GM21381 (cell line): Measurements from ENCODE around the gene ASPG.
"Not testable (repeated sequence)": the region's sequence is repeated elsewhere in the genome, so short reads cannot be mapped to it uniquely, and the experiment has no call there.

Experiments used
- ATAC-seq: cut with Tn5 transposase; IDR thresholded peaks from one replicate; pipeline ENCODE4 v1.9.1; 2021; ENCODE audit warnings: mild to moderate bottlenecking, moderate library complexity; ENCODE audit not compliant: unreplicated experiment

ASPG gene

GRCh38 chr14:104144911-104145825 lies 59.7 kb downstream of the ASPG start:
- ATAC-seq: no peak

- no peak for ATAC-seq
Measured at GRCh38 chr14:104145826-104146601, 60.5 kb downstream of the ASPG start.

DNA sequence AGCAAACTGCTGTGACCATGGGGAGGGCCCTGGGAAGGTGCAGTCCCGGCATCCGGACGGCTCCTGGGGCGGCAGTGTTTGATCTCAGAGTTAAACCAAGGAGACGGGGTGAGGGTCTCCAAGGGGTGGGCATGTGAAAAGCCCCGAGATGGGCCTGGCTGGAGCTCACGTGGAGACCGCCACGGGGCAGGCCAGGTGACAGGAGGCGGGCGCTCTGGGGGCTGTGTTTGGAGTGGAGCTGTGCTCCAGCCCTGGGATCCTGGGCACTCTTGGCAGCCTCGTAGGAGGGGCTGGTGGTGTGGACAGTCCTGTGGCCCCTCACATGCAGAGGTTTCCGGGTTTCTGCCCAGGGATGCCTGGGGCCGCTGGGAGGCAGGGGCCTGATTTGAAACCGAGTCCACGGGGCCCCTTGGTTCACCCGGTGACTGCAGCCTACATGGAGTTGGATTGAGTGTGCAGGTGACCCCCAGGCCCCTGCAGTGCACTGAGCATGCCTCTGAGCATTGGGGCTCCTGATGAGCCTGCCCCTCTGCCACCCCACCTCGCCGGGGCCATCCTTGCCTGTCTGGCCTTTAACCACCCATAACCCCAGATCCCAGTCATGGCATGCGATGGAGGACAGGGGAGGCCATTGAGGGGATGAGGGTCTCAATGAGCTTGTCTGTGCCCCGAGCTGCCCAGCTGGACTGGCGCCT lies 61.3 kb downstream of the ASPG start:
- no peak for ATAC-seq

GRCh38 chr14:104147346-104148125 lies 62.0 kb downstream of the ASPG start:
- no peak for ATAC-seq

- ATAC-seq: no peak
Measured at GRCh38 chr14:104148433-104149277, 63.2 kb downstream of the ASPG start.

- ATAC-seq: no peak
Measured at GRCh38 chr14:104149278-104149595, 63.7 kb downstream of the ASPG start.

DNA sequence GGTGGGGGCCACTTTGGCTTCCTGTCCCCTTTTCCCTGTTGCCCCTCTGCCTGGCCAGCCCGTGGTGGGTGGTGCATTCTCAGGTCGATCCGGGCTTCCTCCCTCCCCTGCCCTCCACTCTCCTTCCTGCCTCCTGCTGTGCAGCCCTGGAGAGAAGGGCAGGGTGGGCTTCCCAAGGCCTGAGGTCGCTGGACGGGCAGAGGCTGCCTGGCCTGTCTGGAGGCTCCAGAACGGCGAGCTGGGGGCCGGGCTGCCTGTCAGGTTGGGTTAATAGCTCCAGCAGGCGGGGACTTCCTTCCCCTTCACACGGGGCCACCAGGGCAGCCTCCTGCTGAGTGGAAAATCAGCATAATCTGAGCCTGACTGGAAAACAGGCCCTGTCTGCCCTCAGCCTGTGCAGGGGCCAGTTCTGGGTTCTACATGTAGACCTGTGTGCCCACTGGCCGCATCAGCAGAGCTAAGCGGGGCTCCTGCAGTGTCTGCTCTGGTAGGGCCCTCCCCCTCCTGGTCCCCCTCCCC lies 64.2 kb downstream of the ASPG start:
- ATAC-seq: no peak

DNA sequence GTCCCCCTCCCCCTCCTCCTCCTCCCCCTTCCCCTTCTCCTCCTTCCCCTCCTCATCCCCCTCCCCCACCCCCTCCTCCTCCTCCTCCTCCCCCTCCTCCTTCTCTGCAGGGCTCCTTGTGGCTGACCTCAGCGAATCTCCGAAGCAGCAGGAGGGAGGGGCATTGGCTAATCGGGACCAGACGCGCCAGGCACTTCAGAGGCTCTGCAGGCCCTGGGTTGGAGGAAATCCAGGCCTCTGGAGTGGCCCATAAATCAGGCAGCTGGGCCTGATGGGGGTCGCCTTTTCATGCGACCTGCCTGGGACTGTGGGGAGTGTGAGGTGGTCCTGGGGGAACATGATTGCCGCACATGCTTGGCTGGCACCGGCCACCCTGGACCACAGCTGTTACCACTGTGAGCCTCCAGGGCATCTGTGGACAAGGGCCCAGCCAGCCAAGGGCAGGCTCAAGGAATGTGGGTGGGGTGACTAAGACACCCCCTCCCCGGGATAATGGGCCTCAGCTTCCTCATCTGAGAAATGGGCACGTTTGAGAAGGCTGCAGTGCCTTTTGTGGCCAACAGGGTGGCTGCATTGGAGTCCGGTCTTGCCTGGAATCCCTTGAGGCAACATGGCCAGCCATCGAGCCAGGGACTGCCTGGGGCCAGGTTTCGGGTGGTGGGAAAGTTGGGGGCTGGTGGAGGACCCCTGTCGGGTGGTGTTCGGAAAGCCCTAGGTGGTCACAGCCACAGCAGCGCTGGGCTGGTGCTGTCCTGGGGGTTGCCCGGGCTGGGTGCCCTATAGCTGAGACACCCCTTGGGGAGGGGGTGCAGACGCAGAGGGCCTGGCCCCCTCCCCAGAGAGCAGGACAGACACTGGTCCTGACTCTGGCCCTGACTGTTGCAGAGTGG lies 64.9 kb downstream of the ASPG start:
- ATAC-seq: no peak

DNA sequence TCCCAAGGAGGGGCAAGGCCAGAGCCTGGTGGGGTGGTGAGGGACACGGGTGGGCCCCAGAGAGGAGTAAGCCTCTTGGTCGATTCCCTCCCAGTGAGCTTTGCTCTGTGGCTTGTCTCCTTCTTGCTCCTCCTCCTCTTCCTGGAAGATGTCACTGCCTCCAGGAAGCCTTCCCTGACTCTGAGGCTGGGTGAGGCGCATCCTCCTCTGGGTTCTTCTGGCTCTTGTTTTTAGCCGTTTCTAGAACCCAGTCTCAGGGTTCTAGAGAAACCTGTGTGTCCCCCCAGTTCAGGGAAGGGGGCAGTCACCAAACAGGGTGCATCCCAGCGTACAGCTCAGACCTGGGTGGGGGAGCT lies 65.5 kb downstream of the ASPG start:
- ATAC-seq: no peak

DNA sequence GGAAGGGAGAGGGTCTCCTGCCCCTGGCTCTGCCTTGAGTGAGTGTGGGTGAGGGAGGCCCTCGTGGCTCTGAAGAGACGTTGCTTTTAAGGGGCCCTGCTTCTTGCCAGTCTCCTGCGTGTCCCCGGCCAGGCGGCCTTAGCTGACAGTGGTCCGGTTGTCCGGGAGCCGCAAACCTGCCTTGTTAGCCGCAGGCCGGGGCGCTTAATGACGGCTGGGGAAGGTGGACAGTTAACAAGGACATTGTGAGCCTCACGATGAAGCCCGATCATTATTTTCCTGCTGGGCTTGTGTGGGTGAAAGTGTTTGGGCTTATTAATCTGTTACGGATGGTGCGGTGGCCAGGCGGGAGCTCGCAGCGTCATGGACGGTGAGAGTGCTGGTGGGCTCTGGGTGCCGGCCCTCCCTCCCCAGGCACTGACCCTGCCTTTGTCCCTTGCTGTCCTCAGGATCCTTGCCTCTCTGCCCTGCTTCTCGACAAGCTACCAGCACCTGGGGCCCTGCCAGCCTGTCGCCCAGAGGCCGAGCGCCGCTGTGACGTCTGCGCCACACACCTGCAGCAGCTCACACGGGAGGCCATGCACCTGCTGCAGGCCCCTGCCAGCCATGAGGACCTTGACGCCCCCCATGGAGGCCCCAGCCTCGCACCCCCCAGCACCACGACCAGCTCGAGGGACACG lies 66.2 kb downstream of the ASPG start:
- no peak for ATAC-seq

DNA sequence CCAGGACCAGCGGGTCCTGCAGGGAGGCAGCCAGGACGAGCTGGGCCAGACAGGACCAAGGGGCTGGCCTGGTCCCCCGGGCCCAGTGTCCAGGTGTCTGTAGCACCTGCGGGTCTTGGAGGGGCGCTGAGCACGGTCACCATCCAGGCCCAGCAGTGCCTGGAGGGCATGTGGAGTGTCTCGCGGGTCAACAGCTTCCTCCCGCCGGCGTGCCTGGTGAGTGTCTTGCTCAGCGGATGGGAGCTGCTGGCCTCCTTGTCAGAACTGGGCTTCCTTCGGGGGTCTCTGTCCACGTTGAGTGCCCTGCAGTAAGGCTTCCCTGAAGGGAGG lies 66.7 kb downstream of the ASPG start:
- no peak for ATAC-seq

DNA sequence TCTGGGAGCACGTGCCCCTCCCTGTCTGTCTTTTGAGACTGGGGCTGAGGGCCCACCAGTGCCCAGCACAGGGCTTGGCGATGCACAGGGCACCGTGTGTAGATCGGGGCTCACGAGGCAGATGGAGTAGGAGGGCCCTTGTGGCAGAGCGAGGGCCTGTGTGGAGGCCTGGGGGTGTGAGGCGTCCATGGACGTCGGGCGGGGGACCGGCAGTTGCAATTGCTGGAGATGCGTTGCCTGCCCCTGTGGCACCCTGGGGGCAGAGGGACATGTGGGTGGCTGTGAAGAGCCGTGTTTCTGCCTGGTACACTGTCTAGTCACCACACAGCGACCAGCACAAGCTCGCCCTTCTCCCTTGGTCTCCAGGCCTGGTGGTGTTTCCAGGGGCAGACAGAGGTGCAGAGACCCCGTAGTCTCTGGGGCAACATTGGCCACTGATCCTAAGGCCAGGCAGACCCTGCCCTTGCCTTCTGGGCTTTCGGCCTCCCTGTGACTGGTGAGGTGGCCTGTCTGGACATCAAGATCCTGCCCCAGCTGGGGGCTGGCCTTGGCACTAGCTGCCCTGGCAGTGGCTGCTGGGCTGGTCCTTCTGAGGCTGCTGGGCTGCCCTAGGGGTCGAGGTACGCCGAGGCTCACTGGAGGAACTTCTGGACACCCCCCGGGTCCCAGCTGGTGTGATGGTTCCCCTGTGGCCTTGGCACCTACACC lies 67.3 kb downstream of the ASPG start:
- no peak for ATAC-seq

- ATAC-seq: not testable (repeated sequence)
Measured at GRCh38 chr14:104153394-104153755, 67.9 kb downstream of the ASPG start.

DNA sequence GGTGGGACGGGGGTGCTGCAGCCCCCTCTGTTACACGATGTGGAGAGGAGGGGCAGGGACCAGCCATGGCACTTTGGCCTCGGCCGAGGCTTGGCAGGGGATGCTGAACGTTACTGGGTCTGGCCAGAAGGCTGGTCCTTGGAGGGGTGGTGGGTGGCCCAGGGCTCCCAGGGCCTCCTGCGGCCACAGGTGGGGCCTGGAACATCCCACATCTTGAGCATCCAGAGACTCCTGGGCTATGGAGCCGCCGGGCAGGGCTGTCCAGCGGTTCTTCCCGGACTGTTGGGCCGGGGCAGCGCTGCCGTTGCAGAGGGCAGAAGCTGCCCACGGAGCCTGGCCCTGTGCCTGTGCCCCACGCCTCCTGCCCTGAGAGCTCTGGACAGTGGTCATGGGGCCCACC lies 68.7 kb downstream of the ASPG start:
- ATAC-seq: no peak

- no peak for ATAC-seq
Measured at GRCh38 chr14:104155513-104155912, 70.0 kb downstream of the ASPG start.

DNA sequence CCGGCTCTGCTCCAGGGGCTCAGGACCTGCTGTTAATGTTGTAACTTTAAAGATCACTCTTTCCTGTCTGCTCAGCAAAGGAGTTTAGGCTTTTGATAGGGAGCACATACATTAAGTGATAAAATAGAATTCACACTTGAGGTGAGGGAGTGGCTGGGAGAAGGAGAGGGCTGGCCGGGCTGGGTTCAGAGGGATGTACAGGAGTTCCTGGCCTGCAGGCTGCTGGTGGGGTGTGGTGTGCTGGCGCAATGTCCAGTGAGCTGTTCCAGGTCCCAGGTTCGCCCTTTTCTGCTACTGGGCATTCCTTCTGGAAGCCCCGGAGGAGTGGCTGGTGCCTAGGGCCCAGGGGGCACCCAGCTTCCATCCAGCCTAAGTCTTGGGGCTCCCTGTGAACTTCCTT lies 70.6 kb downstream of the ASPG start:
- ATAC-seq: no peak

DNA sequence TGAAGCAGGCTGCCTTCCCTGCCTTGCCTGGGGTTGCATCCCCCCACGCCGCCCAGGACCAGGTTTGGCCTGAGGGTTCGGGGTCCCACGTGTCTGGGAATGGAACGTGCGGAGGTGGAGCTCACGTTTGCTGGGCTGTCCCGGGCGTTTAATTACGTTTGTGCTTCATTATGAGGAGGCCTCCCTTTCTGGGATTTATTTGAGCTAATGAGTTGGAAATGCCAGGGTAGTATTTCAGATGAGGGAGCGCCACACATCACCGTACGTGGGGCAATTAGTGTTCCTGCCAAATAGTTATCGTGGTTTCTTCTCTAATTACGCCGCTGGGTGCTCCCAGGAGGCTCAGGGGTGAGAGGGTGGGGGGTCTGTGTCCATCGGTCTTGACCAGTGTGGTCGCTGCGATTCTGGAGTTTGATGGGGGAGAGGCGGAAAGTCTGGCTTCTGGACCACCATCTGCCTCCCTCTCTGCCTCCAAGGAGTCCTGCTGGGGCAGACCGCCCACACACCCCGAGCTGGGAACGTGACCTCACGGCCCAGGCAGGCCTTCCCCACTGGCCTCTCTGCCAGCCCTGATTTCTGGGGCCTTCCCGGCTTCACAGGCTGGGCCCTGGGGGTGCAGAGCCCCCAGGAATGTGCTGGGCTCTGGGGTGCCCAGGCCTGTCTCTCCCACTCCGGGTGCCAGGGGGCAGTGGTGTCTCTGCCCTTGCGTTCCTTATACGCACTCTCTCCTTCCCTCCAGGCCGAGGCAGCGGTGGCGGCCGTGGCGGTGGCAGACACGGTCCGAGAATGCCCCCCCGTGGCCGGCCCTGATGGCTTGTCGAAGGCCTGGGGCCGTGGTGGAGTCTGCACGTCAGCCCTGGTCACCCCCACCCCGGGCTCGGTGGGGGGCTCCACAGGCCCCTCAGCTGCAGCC lies 71.8 kb downstream of the ASPG start:
- no peak for ATAC-seq
